HG03520 (cell line): ENCODE measurements around the gene RAC3.

Source experiments
- ATAC-seq: cut with Tn5 transposase; IDR thresholded peaks from one replicate; pipeline ENCODE4 v1.9.1; 2021; ENCODE audit warnings: mild to moderate bottlenecking, moderate library complexity; ENCODE audit not compliant: unreplicated experiment

Gene RAC3

DNA sequence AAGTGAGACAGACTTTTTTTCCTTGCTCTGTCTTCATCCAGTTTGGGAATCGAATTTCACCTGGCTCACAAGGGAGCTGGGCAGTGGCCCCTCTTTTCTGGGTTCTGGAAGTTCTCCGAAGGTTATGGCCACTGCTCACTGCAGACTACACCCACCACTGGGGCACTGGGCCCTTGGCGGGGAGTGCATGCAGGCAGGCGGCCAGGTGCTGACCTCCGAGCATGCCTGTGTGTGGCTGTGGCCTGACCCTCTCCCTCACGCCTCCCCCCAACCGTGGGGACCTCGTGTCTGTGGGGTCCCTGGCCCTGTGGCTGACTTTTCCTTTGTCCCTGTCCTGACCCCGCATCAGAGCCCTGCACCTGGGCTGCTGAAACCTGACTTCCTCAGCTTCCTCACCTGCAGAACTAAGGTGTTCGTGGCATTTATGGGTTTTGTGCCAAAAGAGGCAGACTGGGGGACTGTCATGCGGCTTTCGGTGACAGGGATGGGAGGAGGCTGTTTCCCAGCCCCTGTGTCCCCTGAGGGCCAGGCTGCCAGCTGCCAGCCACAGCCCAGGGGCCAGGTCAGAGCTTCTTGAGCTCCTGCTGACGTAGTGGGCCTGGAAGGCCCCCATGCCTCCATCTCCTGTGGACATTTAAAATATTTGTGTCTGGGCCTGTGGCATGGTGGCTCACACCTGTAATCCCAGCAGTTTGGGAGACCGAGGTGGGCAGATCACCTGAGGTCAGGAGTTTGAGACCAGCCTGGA, 32.6 kb upstream of the RAC3 start:
- ATAC-seq: no peak

DNA sequence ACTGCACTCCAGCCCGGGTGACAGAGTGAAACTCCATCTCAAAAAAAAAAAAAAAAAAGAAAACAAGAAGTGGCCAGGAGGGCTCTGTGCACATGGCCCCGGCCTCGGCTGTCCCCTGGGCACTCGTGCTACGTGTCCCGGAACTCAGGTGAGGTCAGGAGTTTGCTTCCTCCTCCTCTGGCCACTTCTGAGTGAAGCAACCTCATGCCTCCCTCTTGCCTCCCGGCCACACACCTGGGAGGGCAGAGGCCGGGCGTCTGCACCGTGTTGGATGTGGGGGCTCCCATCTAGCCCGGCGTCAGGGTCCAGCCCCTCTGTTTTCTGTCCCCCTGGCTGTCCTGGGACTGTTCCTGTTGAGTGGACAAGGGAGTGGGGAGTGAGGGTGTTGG, 31.9 kb upstream of the RAC3 start:
- ATAC-seq: no peak

DNA sequence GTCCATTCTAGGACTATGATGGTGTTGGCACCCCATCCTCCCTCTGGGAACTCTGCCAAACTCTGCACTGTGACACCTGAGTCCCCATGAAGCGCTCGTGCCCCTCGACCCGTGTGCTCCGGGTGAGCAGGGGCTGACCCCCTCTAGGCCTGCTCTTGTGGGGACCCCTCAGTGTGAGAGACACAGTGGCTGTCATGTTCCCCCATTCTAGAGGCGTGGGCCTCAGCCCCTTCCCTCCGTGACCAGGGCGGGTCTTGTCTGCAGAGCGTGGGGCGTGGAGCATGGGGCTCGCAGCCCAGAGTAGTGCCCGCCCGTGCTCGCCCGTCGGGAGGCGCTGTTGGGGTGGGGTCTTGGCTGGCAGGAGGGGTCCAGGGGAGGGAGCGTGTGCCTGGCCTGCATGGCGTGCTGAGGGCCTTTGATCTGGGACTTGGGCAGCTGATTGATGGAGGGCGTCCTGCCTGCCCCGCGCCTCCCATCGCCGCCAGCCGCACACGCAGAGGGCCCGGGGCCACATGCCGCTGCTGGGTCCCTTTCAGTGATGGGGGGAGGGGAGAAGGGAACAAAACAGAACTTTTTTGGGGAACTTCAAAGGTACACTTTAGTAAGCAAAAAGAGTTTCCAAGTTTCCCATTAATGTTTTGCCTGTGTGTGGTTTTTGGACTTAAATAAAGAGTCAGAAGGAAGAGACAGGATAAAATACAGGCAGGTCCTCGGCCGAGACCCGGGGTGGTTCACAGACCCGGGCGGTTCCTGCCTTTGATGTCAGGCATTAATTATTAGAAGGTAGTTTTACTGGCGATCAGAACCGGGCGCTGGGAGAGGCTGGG, 31.3 kb upstream of the RAC3 start:
- no peak for ATAC-seq

DNA sequence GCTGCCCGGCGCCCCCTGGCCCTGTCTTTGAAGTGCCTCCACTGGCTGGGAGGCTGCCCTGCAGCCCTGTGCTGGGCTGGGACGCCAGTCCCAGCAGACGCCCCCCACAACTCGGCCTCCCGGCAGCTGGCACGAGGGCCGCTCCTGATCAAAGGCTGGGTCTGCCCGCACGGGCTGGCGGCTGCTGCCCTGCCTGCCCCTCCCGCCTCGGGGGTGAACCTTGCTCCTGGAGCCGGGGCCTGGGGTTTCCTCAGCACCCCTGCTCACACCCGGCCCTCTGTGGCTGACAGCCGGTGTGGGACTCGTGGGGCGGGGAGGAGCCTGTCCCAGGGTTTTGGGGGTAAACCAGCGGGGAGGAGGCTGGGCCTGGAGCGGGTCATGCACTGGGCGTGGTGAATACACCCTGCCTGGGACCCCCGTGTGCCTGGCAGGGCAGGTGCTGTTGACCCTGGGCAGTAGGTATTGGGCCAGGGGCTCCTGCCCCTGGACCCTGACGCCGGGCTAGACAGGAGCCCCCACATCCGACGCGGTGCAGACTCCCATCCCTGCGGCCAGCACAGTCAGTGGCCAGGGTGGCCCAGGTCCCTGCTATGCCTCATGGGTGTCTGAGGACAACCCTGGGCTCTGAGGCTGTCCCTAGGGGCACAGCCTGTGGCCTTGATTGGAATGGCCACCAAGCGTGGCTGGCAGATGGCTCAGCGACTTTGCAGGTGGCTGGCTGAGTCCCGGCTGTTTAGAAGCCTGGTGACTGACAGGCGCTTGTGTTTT, 30.5 kb upstream of the RAC3 start:
- ATAC-seq: no peak

DNA sequence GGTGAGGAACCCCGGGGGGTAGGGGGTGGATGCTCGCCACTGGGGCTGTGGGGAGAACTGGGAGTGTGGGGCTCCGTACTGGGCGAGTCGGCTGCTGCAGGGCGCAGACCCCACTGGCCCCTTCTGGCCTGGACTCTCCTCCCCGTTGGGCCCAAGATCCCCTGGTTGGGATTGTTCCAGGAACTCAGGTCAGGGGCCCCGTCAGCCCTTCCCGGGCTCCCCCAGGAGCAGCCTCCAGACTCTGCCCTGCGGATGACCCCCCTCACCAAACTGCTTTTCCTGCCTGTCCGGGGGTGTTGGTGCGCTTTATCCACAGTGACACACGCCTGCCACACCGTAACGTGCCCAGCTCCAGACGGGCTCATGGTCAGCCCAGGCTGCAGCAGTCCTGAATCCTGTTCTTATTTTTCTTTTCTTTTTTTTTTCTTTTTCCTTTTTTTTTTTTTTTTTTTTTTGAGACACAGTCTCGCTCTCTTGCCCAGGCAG, 29.9 kb upstream of the RAC3 start:
- ATAC-seq: no peak

DNA sequence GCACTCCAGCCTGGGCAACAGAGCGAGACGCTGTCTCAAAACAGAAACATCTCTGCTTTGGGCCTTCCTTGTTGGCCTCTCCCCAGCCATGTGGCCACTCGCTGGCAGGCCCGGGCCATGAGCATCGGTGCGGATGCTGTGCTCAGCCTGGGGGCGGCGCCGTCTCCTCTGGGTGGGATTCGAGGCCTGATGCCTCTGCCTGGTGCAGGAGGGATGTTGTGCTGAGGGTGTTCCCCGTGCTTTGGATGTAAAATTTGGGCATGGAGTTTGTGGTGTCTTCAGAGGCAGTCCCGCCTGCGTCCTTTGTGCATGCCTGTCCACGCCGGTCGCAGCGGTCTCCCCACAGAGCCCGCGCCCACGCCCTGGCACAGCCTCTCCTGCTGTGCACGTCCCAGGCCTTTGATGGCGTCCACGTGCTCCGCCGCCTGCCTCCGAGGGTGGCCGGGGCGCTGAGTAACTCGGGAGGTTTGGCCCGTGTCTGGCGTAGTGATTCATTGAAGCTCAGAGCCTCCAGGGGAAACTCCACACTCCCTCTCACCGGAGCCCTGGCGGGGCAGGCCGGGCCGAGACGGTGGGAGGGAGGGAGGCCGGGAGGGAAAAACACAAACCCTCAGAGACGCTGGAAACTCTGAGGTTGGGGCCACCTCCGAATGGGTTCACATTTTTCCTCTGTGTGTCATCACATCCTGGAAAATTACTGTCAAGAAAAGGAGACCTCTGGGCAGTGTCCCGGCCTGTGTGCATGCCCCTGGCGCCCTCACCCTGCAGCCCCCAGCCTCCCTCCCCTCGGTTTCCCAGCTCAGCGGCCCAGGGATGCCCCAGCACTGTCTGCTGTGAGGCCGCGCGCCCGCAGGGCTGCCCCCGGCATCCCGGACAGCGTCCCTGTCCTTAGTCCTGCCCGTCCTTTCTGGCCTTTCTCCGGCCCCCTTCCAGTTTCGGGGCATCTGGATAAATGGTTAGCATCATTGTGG, 27.8 kb upstream of the RAC3 start:
- no peak for ATAC-seq

DNA sequence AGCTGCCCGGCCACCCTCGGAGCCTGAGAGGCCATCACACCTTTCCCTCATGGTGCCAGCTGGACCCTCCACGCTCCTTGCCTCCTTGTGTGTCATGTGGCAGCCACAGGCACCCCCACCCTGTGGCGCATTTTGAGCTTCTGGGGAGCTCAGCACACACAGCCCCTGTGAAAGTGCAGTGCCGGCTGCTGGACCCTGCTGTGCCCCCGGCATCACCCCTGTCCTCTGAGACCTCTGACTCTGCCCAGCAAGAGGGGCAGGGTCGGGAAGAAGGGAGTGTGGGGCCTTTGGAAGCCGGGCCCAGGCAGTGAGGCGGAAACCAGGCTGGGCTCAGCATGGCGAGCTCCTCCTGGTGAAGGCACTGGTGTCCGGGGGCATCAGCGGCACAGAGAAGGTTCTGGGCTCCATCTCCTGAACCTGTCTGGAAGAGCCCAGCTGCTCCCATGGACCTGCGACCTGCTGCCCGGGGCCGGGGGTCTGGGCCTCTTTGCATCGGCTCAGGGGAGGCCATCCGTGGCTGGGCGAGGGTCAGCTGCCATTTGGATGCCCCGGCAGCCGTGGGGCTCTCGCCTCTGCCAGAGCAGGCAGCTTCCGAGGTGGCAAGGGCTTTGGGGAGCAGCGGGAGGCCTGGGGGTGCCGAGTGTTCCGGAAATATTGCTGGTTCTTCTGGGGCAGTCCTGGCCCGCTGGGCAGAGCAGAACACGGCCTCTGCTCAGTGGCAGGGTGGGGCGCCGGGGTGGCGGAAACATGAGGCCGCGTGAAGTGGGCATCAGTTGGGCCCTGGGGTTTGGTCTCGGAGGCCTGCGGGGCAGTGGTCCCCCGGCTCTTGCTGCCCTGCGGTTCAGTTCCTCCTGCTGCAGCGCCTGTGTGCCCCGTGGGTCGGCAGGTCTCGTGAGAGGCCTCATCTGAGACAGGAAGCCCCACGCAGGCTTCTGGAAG, 26.7 kb upstream of the RAC3 start:
- ATAC-seq: no peak

DNA sequence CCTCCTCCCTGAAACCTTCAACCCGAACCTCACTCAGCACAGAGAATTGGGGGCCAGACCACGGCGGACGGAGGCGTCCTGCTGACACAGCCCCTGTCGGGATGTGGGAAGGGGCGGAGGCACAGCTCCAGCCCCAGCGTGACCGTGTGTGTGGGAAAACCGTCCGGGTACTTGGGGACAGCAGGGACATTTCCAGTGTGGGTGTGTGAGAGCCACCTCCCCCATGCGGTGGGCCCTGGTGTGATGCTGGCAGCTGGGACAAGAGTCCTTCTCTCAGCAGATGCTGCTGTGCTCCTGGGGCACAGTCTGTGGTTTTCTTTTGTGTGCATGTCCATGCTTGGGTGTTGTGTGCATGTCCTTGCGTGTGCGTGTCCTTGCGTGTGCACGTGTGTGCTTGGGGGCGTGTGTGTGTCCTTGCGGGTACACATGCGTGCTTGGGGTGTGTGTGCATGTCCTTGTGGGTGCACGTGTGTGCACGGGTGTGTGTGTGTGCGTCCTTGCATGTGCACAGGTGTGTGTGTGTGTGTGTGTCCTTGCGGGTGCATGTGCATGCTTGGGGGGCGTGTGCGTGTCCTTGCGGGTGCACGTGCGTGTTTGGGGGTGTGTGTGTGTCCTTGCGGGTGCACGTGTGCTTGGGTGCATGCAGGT, 25.7 kb upstream of the RAC3 start:
- no peak for ATAC-seq

DNA sequence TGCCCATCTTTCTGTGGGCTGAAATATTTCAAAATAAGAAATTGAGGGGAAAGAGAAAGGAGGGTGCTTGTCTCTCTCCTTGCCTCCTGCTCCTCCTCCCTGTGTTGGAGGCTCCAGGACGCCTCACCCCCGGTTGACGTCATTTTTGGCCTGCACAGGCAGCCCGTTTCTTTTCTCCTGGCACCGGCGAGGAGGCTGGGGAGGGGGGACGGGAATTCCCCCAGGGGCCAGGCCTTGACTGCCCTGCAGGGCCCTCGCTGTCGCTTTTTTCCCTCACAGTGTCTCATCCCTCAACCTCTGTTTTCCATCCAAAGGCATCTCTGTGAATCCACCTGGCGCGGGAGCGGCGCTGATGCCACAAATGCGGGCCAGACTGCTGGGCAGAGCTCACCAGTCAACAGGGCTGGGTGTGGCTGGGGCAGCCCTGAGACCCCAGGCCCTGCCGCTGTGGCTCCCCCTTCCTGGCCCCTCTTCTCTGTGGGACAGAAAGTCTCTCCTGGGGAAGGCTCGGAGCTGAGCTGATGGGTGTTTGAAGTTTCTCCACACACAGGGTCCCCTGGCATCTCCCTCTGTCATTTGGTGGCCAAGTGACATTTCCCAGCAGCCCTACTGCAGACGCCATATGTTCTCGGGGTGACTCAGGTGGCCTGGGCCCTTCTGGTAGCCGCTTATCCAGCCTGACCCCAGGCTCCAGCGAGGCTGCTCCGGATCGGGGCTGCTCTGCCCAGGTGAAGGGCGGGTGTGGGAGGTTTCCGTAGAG, 24.8 kb upstream of the RAC3 start:
- no peak for ATAC-seq

DNA sequence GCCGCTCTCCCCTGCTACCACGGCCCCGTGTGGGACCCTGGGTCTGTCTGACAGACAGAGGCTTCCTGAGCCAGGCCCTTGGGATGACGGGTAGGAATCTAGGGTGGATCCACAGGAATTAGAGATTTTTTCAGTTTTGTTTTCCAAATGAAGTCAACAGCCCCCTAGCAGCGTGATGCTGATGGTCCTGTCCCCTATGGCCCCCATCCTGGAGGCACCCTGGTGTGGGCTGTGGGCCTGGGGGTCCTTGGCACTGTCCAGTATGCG, 24.3 kb upstream of the RAC3 start:
- no peak for ATAC-seq

DNA sequence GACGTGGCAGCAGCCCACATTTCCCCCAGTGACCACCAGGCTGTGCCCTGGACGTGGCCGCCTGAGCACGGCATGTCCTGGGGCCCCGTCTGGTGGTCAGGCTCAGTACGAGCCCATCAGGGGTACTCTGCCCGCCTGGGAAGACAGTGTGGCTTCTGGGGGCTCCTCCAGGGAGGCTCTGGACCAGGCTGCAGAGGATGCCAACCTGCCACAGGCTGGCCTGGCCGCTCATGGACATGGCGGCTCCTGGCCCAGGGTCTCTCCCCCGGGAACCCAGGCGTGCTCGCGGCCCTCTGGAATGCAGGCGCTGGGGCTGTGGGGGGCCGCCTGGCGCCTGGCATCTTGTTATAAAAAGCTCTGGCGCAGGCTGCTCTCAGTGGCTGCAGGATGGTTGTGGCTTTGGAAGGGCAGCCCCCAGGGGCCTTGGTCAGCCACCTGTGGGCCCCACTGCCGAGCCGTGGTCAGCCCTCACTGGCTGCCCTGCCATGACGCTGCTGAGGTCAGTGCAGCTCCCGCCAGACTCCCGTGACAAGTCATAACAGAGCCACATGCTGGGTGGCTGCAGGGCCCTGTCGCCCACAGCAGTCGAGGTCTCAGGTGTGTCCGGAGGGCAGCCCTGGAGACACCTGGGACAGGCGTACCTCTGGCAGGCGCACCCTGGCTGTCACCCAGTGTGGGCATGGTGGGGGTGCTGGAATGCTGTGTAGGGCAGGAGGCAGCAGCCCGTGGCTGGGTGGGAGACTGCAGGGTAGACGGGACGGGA, 23.8 kb upstream of the RAC3 start:
- ATAC-seq: no peak

DNA sequence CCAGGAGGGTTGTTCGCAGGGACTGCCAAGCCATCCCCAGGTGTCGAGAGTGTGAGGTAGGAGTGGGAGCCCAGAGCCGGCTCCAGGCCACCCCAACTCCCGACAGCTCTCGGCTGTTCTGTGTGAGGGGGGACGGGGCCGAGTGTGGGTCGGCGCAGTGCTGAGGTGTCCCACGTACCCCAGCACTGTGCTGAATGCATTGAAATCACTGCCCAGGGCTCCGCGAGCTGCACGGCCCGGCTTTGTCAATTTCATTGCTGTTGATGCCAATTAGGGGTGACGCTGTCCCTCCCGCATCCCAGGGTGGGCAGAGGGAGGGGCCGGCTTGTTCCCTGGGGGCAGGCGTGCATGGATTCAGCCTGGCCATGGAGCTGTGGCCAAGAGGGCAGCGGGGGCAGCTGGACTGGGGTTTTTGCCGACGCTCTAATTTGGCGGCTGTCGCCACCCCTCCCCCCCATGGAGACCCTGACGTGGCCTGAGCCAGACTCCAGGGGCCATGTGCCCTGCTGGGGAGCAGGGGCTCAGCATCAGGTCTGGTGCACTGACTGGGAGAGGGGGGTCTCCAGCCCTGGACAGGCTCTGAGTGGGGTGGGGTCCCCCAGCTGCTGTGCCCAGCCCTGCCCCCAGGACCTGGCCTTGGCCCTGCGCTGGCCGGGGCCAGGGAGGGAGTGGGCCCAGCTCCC, 23.1 kb upstream of the RAC3 start:
- no peak for ATAC-seq

DNA sequence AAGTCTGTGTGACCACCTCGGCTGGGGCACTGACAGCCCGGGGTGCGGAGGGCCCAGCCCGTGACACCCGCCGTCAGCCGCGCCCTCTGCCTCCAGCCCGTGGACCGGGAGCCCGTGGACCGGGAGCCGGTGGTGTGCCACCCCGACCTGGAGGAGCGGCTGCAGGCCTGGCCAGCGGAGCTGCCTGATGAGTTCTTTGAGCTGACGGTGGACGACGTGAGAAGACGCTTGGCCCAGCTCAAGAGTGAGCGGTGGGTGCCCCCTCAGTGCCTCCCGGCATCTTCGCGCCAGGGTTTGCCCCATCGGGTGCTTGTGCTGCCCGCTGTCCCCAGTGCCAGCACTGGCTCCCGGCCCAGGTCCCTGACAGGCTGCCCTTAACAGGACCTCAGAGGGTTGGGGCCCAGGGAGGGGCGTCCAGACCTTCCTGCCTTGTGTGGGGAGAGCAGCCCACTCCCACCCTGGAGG, 22.5 kb upstream of the RAC3 start:
- no peak for ATAC-seq

DNA sequence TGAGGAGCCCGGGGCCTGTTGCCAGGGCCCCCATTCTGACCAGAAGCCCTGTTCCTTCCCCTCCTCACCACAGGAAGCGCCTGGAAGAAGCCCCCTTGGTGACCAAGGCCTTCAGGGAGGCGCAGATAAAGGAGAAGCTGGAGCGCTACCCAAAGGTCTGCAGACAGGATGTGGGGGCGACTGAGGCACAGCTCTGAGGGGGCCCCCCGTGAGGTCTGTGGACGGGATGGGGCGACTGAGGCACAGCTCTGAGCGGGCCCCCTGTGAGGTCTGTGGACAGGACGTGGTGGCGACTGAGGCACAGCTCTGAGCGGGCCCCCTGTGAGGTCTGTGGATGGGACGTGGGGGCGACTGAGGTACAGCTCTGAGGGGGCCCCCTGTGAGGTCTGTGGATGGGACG, 22.1 kb upstream of the RAC3 start:
- ATAC-seq: no peak

DNA sequence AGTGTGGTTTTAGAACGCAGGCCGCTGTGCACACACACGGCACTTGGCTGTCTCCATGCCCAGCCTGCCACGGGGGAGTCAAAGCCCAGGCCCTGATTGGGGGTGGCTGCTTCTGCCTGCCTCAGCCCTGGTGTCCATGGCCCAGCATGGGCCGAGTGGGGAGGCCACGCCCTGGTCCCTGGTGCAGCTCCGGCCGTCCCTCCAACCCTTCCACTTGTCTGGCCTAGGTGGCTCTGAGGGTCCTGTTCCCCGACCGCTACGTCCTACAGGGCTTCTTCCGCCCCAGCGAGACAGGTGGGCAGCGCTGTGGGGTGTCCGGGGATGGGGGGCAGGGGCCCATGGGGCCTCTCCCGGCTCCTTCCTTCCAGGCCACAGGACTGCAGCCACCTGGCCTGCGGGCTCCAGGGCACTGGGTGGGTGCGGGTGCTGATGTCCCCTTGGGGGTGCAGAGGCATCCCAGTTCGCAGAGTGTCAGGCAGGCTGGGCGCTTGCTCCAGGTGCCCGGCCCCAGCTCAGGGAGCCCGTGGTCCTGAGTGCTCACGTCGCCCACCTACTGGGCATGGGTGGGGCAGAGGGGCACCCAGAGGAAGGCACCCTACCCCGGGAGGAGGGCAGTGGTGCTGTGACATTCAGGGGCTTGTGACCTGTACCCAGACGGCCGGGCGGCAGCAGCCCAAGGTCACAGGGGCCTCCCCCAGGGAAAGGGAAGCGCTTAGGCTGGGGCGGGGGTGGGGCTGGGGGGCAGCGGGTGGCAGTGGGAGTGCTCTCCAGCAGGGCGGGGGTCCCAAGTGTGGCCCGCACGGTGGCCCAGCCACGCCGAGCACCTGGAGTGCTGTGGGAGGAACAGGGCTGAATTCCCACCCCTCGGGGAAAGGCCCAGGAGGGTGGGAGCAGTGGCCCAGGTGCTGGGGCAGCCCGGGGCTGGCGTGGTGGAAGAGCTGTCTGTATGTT, 20.6 kb upstream of the RAC3 start:
- no peak for ATAC-seq
